AG09309 (cell line): Measurements from ENCODE around the gene CACTIN.

Experiments
- DNase-seq: peaks from one replicate; pipeline ENCODE4 v3.0.0-alpha.2; 2010; ENCODE audit warnings: low read depth
- H3K4me3 ChIP-seq: 2 replicates; pipeline ENCODE4 v1.5.1; 2011; ENCODE audit warnings: mild to moderate bottlenecking, low read depth, low read length, moderate library complexity; ENCODE audit not compliant: control insufficient read depth
- CTCF ChIP-seq: IDR thresholded peaks from 2 replicates; pipeline ENCODE4 v1.5.1; 2011; ENCODE audit warnings: mild to moderate bottlenecking, low read depth, low read length, inconsistent platforms; ENCODE audit not compliant: insufficient read depth, control insufficient read depth; ENCODE audit errors: missing control alignments

CACTIN gene

GRCh38 chr19:3626473-3627350 lies at the start of gene CACTIN:
Gene CACTIN (minus strand): TSS chr19:3626790. CDS start chr19:3626762, 28 bp downstream.
- DNase-seq, result peak; percentile 89
- H3K4me3 ChIP-seq, result peak within 1 kb of the TSS; percentile 97
- no peak for TF ChIP-seq CTCF

- DNase-seq, result no peak
- no peak for TF ChIP-seq CTCF
- H3K4me3 ChIP-seq, result no peak overlapping the region
These were observed 48.4 kb upstream of the CACTIN start for GRCh38 chr19:3674784-3675543.

- TF ChIP-seq CTCF, result no peak
- no peak for DNase-seq
- no peak overlapping the region for H3K4me3 ChIP-seq
These were observed 47.2 kb upstream of the CACTIN start for GRCh38 chr19:3673506-3674439.

- H3K4me3 ChIP-seq, result no peak overlapping the region
- no peak for DNase-seq
- no peak for TF ChIP-seq CTCF
These were observed 46.4 kb upstream of the CACTIN start for GRCh38 chr19:3672993-3673392.

- no peak for DNase-seq
- TF ChIP-seq CTCF, result no peak
These were observed 46.0 kb upstream of the CACTIN start for GRCh38 chr19:3672575-3672948.

More at GRCh38 chr19:3672575-3672948, 46.0 kb upstream of the CACTIN start:
- no peak overlapping the region for H3K4me3 ChIP-seq
